ENCODE measurements around the gene TET1.

DNA sequence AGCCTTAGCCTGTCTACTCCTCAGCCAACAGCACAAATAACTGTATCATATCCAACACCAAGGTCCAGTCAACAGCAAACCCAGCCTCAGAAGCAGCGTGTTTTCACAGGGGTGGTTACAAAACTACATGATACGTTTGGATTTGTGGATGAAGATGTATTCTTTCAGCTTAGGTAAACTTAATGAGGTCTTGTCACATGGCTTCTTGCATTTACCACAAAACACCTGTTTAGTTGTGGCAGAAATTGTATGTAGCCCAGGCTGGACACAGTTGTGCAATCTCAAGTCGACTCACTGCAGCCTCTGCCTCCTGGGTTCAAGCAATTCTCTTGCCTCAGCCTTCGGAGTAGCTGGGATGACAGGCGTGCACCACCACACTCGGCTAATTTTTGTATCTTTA is 182.3 kb downstream of the TET1 start:
- TF ChIP-seq, protein P1, sequence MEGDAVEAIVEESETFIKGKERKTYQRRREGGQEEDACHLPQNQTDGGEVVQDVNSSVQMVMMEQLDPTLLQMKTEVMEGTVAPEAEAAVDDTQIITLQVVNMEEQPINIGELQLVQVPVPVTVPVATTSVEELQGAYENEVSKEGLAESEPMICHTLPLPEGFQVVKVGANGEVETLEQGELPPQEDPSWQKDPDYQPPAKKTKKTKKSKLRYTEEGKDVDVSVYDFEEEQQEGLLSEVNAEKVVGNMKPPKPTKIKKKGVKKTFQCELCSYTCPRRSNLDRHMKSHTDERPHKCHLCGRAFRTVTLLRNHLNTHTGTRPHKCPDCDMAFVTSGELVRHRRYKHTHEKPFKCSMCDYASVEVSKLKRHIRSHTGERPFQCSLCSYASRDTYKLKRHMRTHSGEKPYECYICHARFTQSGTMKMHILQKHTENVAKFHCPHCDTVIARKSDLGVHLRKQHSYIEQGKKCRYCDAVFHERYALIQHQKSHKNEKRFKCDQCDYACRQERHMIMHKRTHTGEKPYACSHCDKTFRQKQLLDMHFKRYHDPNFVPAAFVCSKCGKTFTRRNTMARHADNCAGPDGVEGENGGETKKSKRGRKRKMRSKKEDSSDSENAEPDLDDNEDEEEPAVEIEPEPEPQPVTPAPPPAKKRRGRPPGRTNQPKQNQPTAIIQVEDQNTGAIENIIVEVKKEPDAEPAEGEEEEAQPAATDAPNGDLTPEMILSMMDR (conservative IDR thresholded peaks at IDR 0.05; ENCODE audit: low read depth, low read length): no peak
- no peak for TF ChIP-seq EZH2 (IDR thresholded peaks at IDR 0.05; ENCODE audit: low read length, unreplicated experiment)
